H1 (cell line): ENCODE measurements around the gene C2orf92. TPM values are rescaled to one million over a fixed set of nuclear protein-coding genes. Genes with fewer than 3 reads are reported as not detected.

Experiments
- CTCF ChIA-PET: fragments of 300-600 bp; sonication (Branson Sonifier 250); formaldehyde crosslinking; loops from one replicate; lab custom pipeline; 2021; ENCODE audit not compliant: partially characterized antibody; lab: Charles Lee
- POLR2A ChIA-PET: fragments of 300-600 bp; sonication (Branson Sonifier 250); formaldehyde crosslinking; loops from one replicate; lab custom pipeline; 2021; ENCODE audit warnings: inconsistent platforms; ENCODE audit not compliant: partially characterized antibody; lab: Charles Lee
- DNase-seq, 2 experiments: peaks; one replicate each; pipeline versions ENCODE4 v3.0.0 to v3.0.0-alpha.2; 2010 to 2022; ENCODE audit warnings: low spot score in 2 of 2, low read depth in 1 of 2, mixed read lengths in 1 of 2
- FAIRE-seq: peaks from 2 replicates; lab custom pipeline; 2011; peaks lifted over from hg19 to GRCh38; lab: Jason Lieb, UNC
- H2AFZ ChIP-seq: 2 replicates; pipeline ENCODE4 v1.8.1; 2012; ENCODE audit warnings: low read length, inconsistent platforms
- H2AK5ac ChIP-seq: 2 replicates; pipeline ENCODE4 v1.6.1; 2013; ENCODE audit warnings: low read depth, low read length
- H2BK120ac ChIP-seq: replicated peaks from 2 replicates; pipeline ENCODE3; 2013; ENCODE audit warnings: low read depth, low read length, inconsistent platforms
- H2BK12ac ChIP-seq: 2 replicates; pipeline ENCODE4 v1.6.1; 2013; ENCODE audit warnings: low read depth, low read length
- H2BK15ac ChIP-seq: 2 replicates; pipeline ENCODE4 v1.6.1; 2013; ENCODE audit warnings: low read length
- H2BK20ac ChIP-seq: 2 replicates; pipeline ENCODE4 v1.6.1; 2013; ENCODE audit warnings: low read length
- H2BK5ac ChIP-seq: 2 replicates; pipeline ENCODE4 v1.6.1; 2013; ENCODE audit warnings: low read depth, low read length
- H3K14ac ChIP-seq: 2 replicates; pipeline ENCODE4 v1.6.1; 2013; ENCODE audit warnings: inconsistent platforms; ENCODE audit not compliant: insufficient read length
- H3K18ac ChIP-seq: 2 replicates; pipeline ENCODE4 v1.6.1; 2013; ENCODE audit warnings: low read length; ENCODE audit errors: extremely low read depth
- H3K23ac ChIP-seq: 2 replicates; pipeline ENCODE4 v1.6.1; 2013; ENCODE audit warnings: inconsistent platforms; ENCODE audit not compliant: insufficient read length
- H3K23me2 ChIP-seq: 2 replicates; pipeline ENCODE4 v1.6.1; 2013; ENCODE audit warnings: low read depth, low read length
- H3K27ac ChIP-seq: 2 replicates; pipeline ENCODE4 v1.6.1; 2011; ENCODE audit warnings: low read depth, low read length, inconsistent platforms
- H3K27me3 ChIP-seq, 4 experiments: replicated peaks in 1 of 4; 1 replicate in 1 of 4; 2 replicates in 3 of 4; pipeline versions ENCODE4 v1.6.1 to v1.8.1; 2011 to 2013; ENCODE audit warnings: low read length in 3 of 4, mild to moderate bottlenecking in 3 of 4, inconsistent platforms in 2 of 4, mixed read lengths in 2 of 4, moderate library complexity in 1 of 4; ENCODE audit not compliant: control insufficient read depth in 3 of 4, insufficient read depth in 3 of 4; ENCODE audit errors: extremely low read depth in 1 of 4
- H3K36me3 ChIP-seq, 4 experiments: 2 replicates each; pipeline versions ENCODE4 v1.6.1 to v1.8.1; 2011 to 2013; ENCODE audit warnings: mild to moderate bottlenecking in 4 of 4, low read length in 3 of 4, moderate library complexity in 2 of 4, control low read depth in 1 of 4, inconsistent platforms in 1 of 4; ENCODE audit not compliant: insufficient read depth in 4 of 4, control insufficient read depth in 2 of 4
- H3K4ac ChIP-seq: replicated peaks from 2 replicates; pipeline ENCODE3; 2013; ENCODE audit warnings: low read length, low read depth, mixed read lengths, inconsistent platforms; ENCODE audit not compliant: insufficient read length
- H3K4me1 ChIP-seq, 4 experiments: replicated peaks in 1 of 4; 1 replicate in 1 of 4; 2 replicates in 3 of 4; pipeline versions ENCODE4 v1.6.1 to v1.8.1; 2011 to 2013; ENCODE audit warnings: low read length in 3 of 4, inconsistent platforms in 2 of 4, mixed read lengths in 1 of 4; ENCODE audit not compliant: insufficient read depth in 4 of 4, control insufficient read depth in 3 of 4
- H3K4me2 ChIP-seq, 2 experiments: 2 replicates each; pipeline versions ENCODE4 v1.6.1 to v1.8.1; 2011 to 2013; ENCODE audit warnings: low read depth in 2 of 2, low read length in 2 of 2, control low read depth in 1 of 2, inconsistent platforms in 1 of 2, mild to moderate bottlenecking in 1 of 2; ENCODE audit not compliant: insufficient read depth in 1 of 2
- H3K4me3 ChIP-seq, 4 experiments: fragments of 200-600, 300-600 bp in 1 of 4; sonication (generic), shearing (Covaris generic), sonication (Bioruptor Twin) in 1 of 4; 2 replicates each; pipeline versions ENCODE4 v1.5.1 to v1.8.1; 2011 to 2016; ENCODE audit warnings: low read length in 4 of 4, low read depth in 3 of 4, control low read depth in 2 of 4, inconsistent platforms in 2 of 4, mild to moderate bottlenecking in 2 of 4, mixed read lengths in 1 of 4, moderate library complexity in 1 of 4; ENCODE audit not compliant: insufficient read depth in 2 of 4; ENCODE audit errors: extremely low read depth in 1 of 4
- H3K56ac ChIP-seq: replicated peaks from 2 replicates; pipeline ENCODE3; 2013; ENCODE audit warnings: low read depth, mild to moderate bottlenecking, mixed read lengths, low read length, inconsistent platforms; ENCODE audit not compliant: insufficient read length
- H3K79me1 ChIP-seq: 2 replicates; pipeline ENCODE4 v1.6.1; 2013; ENCODE audit warnings: low read depth, low read length, control low read depth
- H3K79me2 ChIP-seq, 2 experiments: 2 replicates each; pipeline versions ENCODE4 v1.6.1 to v1.8.1; 2012 to 2013; ENCODE audit warnings: low read length in 2 of 2, mild to moderate bottlenecking in 2 of 2, inconsistent platforms in 1 of 2; ENCODE audit not compliant: insufficient read depth in 2 of 2, control insufficient read depth in 1 of 2
- H3K9ac ChIP-seq, 4 experiments: replicated peaks in 1 of 4; 1 replicate in 1 of 4; 2 replicates in 3 of 4; pipeline versions ENCODE4 v1.6.1 to v1.8.1; 2011 to 2013; ENCODE audit warnings: low read depth in 3 of 4, low read length in 3 of 4, control low read depth in 2 of 4, mild to moderate bottlenecking in 2 of 4, moderate library complexity in 2 of 4, inconsistent platforms in 1 of 4; ENCODE audit errors: extremely low read depth in 1 of 4
- H3K9me3 ChIP-seq, 2 experiments: 2 replicates each; pipeline versions ENCODE4 v1.6.1 to v1.8.1; 2012 to 2013; ENCODE audit warnings: mild to moderate bottlenecking in 2 of 2, moderate library complexity in 2 of 2, control low read depth in 1 of 2, inconsistent platforms in 1 of 2, low read depth in 1 of 2, low read length in 1 of 2, mixed read lengths in 1 of 2; ENCODE audit not compliant: insufficient read depth in 2 of 2
- H4K20me1 ChIP-seq, 2 experiments: replicated peaks in 1 of 2; 2 replicates each; pipeline versions ENCODE3 to v1.8.1; 2011 to 2013; ENCODE audit warnings: inconsistent platforms in 2 of 2, low read length in 2 of 2, mild to moderate bottlenecking in 1 of 2; ENCODE audit not compliant: insufficient read depth in 2 of 2, control insufficient read depth in 1 of 2
- H4K5ac ChIP-seq: 2 replicates; pipeline ENCODE4 v1.6.1; 2013; ENCODE audit warnings: low read length, low read depth, mixed read lengths, inconsistent platforms; ENCODE audit not compliant: insufficient read length
- H4K8ac ChIP-seq: 2 replicates; pipeline ENCODE4 v1.8.0; 2013; ENCODE audit warnings: mild to moderate bottlenecking, moderate library complexity, low read length, inconsistent platforms; ENCODE audit not compliant: insufficient read depth; ENCODE audit errors: extremely low read depth
- H4K91ac ChIP-seq: replicated peaks from 2 replicates; pipeline ENCODE3; 2013; ENCODE audit warnings: low read length, mixed read lengths, inconsistent platforms; ENCODE audit not compliant: insufficient read length
- BACH1 ChIP-seq: IDR thresholded peaks from 2 replicates; pipeline ENCODE4 v1.6.1; 2012; ENCODE audit warnings: low read length, improper control_type of control experiment
- CEBPB ChIP-seq: IDR thresholded peaks from 2 replicates; pipeline ENCODE4 v1.6.1; 2012; ENCODE audit warnings: low read depth, low read length
- JUN ChIP-seq: IDR thresholded peaks from 2 replicates; pipeline ENCODE4 v1.6.1; 2011; ENCODE audit warnings: low read depth, mild to moderate bottlenecking, improper control_type of control experiment, low read length
- KDM1A ChIP-seq: fragments of 200-600, 300-600 bp; sonication (generic); IDR thresholded peaks from 2 replicates; pipeline ENCODE4 v1.7.1; 2016; ENCODE audit warnings: mild to moderate bottlenecking, low read length, borderline replicate concordance
- MAFK ChIP-seq: IDR thresholded peaks from 2 replicates; pipeline ENCODE4 v1.6.1; 2012; ENCODE audit warnings: low read depth, mild to moderate bottlenecking, improper control_type of control experiment, low read length
- POU5F1 ChIP-seq: IDR thresholded peaks from 2 replicates; pipeline ENCODE4 v1.6.1; 2011; ENCODE audit warnings: low read depth, mild to moderate bottlenecking, low read length, moderate library complexity
- RBBP5 ChIP-seq: IDR thresholded peaks from 2 replicates; pipeline ENCODE4 v1.7.1; 2012; ENCODE audit warnings: low read depth, mild to moderate bottlenecking, inconsistent platforms, low read length, moderate library complexity, borderline replicate concordance
- SP4 ChIP-seq: IDR thresholded peaks from 2 replicates; pipeline ENCODE4 v1.6.1; 2012; ENCODE audit warnings: low read length, inconsistent platforms
- TAF1 ChIP-seq: IDR thresholded peaks from 2 replicates; pipeline ENCODE4 v1.6.1; 2011; ENCODE audit warnings: mild to moderate bottlenecking, low read depth, low read length
- WGBS, 2 experiments: shearing (Covaris generic) in 1 of 2; methylation state at CpG; one replicate each; pipeline versions ENCODE4 v1.1.6 to v1.1.7; 2013 to 2015; ENCODE audit warnings: low lambda C conversion rate in 2 of 2, mixed read lengths in 2 of 2, inconsistent platforms in 1 of 2, low coverage in 1 of 2, missing lambda C conversion rate in 1 of 2; ENCODE audit not compliant: insufficient replicate concordance in 2 of 2, insufficient coverage in 1 of 2, insufficient read length in 1 of 2; ENCODE audit errors: extremely low coverage in 1 of 2, missing lambda C conversion rate in 1 of 2; 5-methylcytosine and 5-hydroxymethylcytosine counted together
- polyA plus RNA-seq, 7 experiments: library from polyadenylated mRNA; depleted of rRNA in 3 of 7; stranded (reverse) in 5 of 7; unstranded in 2 of 7; fragments of >200 nt in 5 of 7; fragments of 200-250 nt in 2 of 7; gene quantifications; 1 replicate in 5 of 7; 2 replicates in 1 of 7; 4 replicates in 1 of 7; pipeline versions ENCODE4 v1.2.1 to v1.2.3, GENCODE V29; 2011 to 2013; ENCODE audit warnings: missing spikeins in 2 of 7, mixed read lengths in 2 of 7
- total RNA-seq: library from RNA; stranded (reverse); fragmentation: NEBNext Ultra II Directional; extraction: Animal tissue kit (Norgen Biotek cat#: 25700); gene quantifications from 2 replicates; pipeline ENCODE4 v1.2.1, GENCODE V29; 2021

C2orf92 gene
- total and polyA plus RNA-seq, 2 of the 8 experiments (the other 6 are each of a cell fraction or from before 2014, with no cell fraction given) = 2.3 to 3.7 TPM

- Histone ChIP-seq H4K20me1 (no peaks in the 10 kb centered on the region), H3K79me2 (no peaks in the 10 kb centered on the region), H3K4me3 (peak overlapping the region in 2 of 4 experiments; percentile 0 to 3; a peak in 1 of 8 replicates), H3K9me3 (no peaks in the 10 kb centered on the region), H2AK5ac (no peak overlapping the region), H2BK120ac (no peak overlapping the region), H3K56ac (no peak overlapping the region), H2BK5ac (no peak overlapping the region; the same call in 1 of the 2 replicates), H3K18ac (peak overlapping the region; percentile 78), H4K91ac (no peak overlapping the region), H3K23ac (no peak overlapping the region), H3K36me3 (no peaks in the 10 kb centered on the region), H4K8ac (no peak overlapping the region), H2BK20ac (0 out of 2 replicates have a peak overlapping the region, but pooled peaks have one; percentile 48), H3K4me1 (peaks cover 2 to 13% (median 3%) of the 10 kb centered on the region in 4 experiments; a peak in 5 of 7 replicates), H2AFZ (no peak overlapping the region), H3K4me2 (peak overlapping the region; percentile 29 to 31; a peak in 3 of 4 replicates), H3K27me3 (no peaks in the 10 kb centered on the region), H3K4ac (no peak overlapping the region), H3K9ac (no peak overlapping the region), H3K79me1 (no peaks in the 10 kb centered on the region), H2BK12ac (peak overlapping the region; percentile 60; the same call in 1 of the 2 replicates), H3K23me2 (no peaks in the 10 kb centered on the region), H3K27ac (no peak overlapping the region), H2BK15ac (0 out of 2 replicates have a peak overlapping the region, but pooled peaks have one; percentile 16), H4K5ac (no peak overlapping the region), H3K14ac (no peak overlapping the region)
- ChIA-PET POLR2A (no interaction called here), CTCF (interaction anchor here (0.8 to 1.3 kb wide), 5 partner anchors 11 to 30 kb away, joined by 3 to 7 read pairs (median 3); no protein-coding TSS in a partner anchor)
- DNase-seq (no peak), FAIRE-seq (no peak)
- 46% methylated on average over 2 of the region's 2 CpGs; no CpG with 5 or more reads in 1 of the 2 experiments for WGBS, 2 experiments
- no peak for TF ChIP-seq TAF1
- no peak for TF ChIP-seq KDM1A
- no peak for TF ChIP-seq RBBP5
- no peak for TF ChIP-seq SP4
- no peak for TF ChIP-seq JUN
- 0 out of 2 replicates have a peak, but pooled peaks have one; percentile 22 for TF ChIP-seq POU5F1
- no peak for TF ChIP-seq BACH1
- no peak for TF ChIP-seq CEBPB
- no peak for TF ChIP-seq MAFK
These were observed 51.2 kb downstream of the C2orf92 start for GRCh38 chr2:97720746-97721145.
